Spleen (tissue), 11 donors: ENCODE results near the gene LRRC8A. TPM values are rescaled to one million over a fixed set of nuclear protein-coding genes. Genes with fewer than 3 reads are reported as not detected.

ENCODE experiments used
- DNase-seq: peaks from one replicate; pipeline ENCODE4 v3.0.0-alpha.2; 2020
- H3K27ac ChIP-seq, 8 donors: fragments of 200-600 bp; sonication (generic) in 7 of 8; 1 replicate in 4 of 8; 2 replicates in 4 of 8; pipeline versions ENCODE4 v1.5.0 to v1.8.0; 2016 to 2021; ENCODE audit warnings: inconsistent platforms in 4 of 8, mild to moderate bottlenecking in 4 of 8, moderate library complexity in 1 of 8
- H3K27me3 ChIP-seq, 7 donors: fragments of 200-600 bp; sonication (generic) in 6 of 7; replicated peaks in 1 of 7; 1 replicate in 4 of 7; 2 replicates in 3 of 7; pipeline versions ENCODE4 v1.5.0 to v1.8.0; 2016 to 2021; ENCODE audit warnings: inconsistent platforms in 3 of 7, mild to moderate bottlenecking in 1 of 7
- H3K36me3 ChIP-seq, 6 donors: fragments of 200-600 bp; sonication (generic) in 5 of 6; 1 replicate in 4 of 6; 2 replicates in 2 of 6; pipeline versions ENCODE4 v1.5.0 to v1.8.0; 2016 to 2021; ENCODE audit warnings: inconsistent platforms in 2 of 6
- H3K4me1 ChIP-seq, 6 donors: fragments of 200-600 bp; sonication (generic) in 5 of 6; 1 replicate in 3 of 6; 2 replicates in 3 of 6; pipeline versions ENCODE4 v1.5.0 to v1.8.0; 2016 to 2021; ENCODE audit warnings: inconsistent platforms in 3 of 6
- H3K4me3 ChIP-seq, 8 donors: fragments of 200-600 bp; sonication (generic) in 7 of 8; 1 replicate in 4 of 8; 2 replicates in 4 of 8; pipeline versions ENCODE4 v1.5.0 to v1.8.0; 2016 to 2021; ENCODE audit warnings: inconsistent platforms in 4 of 8, mild to moderate bottlenecking in 4 of 8, moderate library complexity in 2 of 8
- H3K9me3 ChIP-seq, 8 donors: fragments of 200-600 bp; sonication (generic) in 7 of 8; 1 replicate in 4 of 8; 2 replicates in 4 of 8; pipeline versions ENCODE4 v1.5.0 to v1.8.0; 2016 to 2021; ENCODE audit warnings: inconsistent platforms in 4 of 8
- CTCF ChIP-seq, 11 experiments: fragments of 200-600 bp in 7 of 11; fragments of 450-650 bp in 4 of 11; sonication (generic) in 4 of 11; IDR thresholded peaks in 8 of 11; conservative IDR thresholded peaks in 3 of 11; 1 replicate in 7 of 11; 2 replicates in 4 of 11; pipeline versions ENCODE4 v1.4.0 to v1.8.0; 2016 to 2021; ENCODE audit warnings: antibody characterized with exemption in 11 of 11, inconsistent platforms in 4 of 11, mild to moderate bottlenecking in 1 of 11
- POLR2A ChIP-seq, 3 donors: fragments of 450-650 bp; IDR thresholded peaks; one replicate each; pipeline ENCODE4 v1.5.1; 2017; ENCODE audit warnings: antibody characterized with exemption in 3 of 3, mild to moderate bottlenecking in 1 of 3
- POLR2AphosphoS5 ChIP-seq, 3 donors: sonication (generic); formaldehyde crosslinking; IDR thresholded peaks; one replicate each; pipeline ENCODE4 v1.5.1; 2017; ENCODE audit warnings: antibody characterized with exemption in 3 of 3
- WGBS, 5 donors: extraction: QIAGEN DNeasy Blood & Tissue Kit in 3 of 5; methylation state at CpG; one replicate each; pipeline versions ENCODE4 v1.1.5 to v1.1.7; 2013 to 2018; 5-methylcytosine and 5-hydroxymethylcytosine counted together
- intact Hi-C: fragments of 100-400 bp; cut with DNase I; formaldehyde crosslinking; loops from one replicate; pipeline ENCODE4 v1.15.0; 2023; ENCODE audit warnings: low total_unique reads
- polyA plus RNA-seq, 3 donors: library from polyadenylated mRNA; stranded (reverse); fragments of 200-250 nt; gene quantifications; one replicate each; pipeline ENCODE4 v1.2.1, GENCODE V29; 2013
- total RNA-seq, 7 donors: library from RNA; depleted of rRNA in 3 of 7; stranded (reverse); fragments of >200 nt in 3 of 7; fragmentation: NEBNext Ultra II Directional in 4 of 7; extraction: Animal tissue kit (Norgen Biotek cat#: 25700) in 4 of 7; gene quantifications; one replicate each; pipeline versions ENCODE4 v1.1.0 to v1.2.1, GENCODE V29; 2016 to 2021
- donor health status: healthy with polysubstance abuse.
- donor health status: DM: no; HTN: no; CAD: no; lungs with moderate emphysema.
- donor health status: DM: no; HTN: no; CAD: no.
- donor health status: Bipolar disorder and iron deficiency.
- donor health status: healthy.
- donor health status: DM: no; HTN: no; CAD: no.
- donor health status: DM: yes; HTN: yes; CAD: no.

The LRRC8A gene
- total and polyA plus RNA-seq, 10 donors: 3.5 to 59.0 (median 28.4) TPM

GRCh38 chr9:128891321-128892220 lies 9.6 kb downstream of the LRRC8A start:
- H3K4me3 ChIP-seq: no peak overlapping the region
- WGBS, 5 donors: 83 to 89% (median 86%) methylated on average over 15 of the region's 15 CpGs
- H3K4me1 ChIP-seq: peaks cover 18 to 96% (median 49%) of the 10 kb centered on the region in 6 donors
- no peaks in the 10 kb centered on the region for H3K9me3 ChIP-seq
- peaks cover 0 to 98% (median 33%) of the 10 kb centered on the region in 6 donors for H3K36me3 ChIP-seq
- intact Hi-C loops: no loop called here
- TF ChIP-seq POLR2A (IDR thresholded peaks at IDR 0.05) (no peak), POLR2AphosphoS5 (IDR thresholded peaks at IDR 0.05) (no peak), CTCF (IDR thresholded peaks at IDR 0.05 in 8 of 11, conservative IDR thresholded peaks at IDR 0.05 in 3 of 11) (no peak)
- DNase-seq: no peak
- no peaks in the 10 kb centered on the region for H3K27me3 ChIP-seq
- peak overlapping the region; percentile 2 to 83 (median 66) for H3K27ac ChIP-seq

- DNase-seq: peak; percentile 84
- intact Hi-C loops: no loop called here
- 61 to 79% (median 62%) methylated on average over 11 to 17 of the region's 17 CpGs for WGBS, 5 donors
- TF ChIP-seq POLR2A (IDR thresholded peaks at IDR 0.05) (no peak), POLR2AphosphoS5 (IDR thresholded peaks at IDR 0.05) (peak; percentile 70 to 88 (median 81))
- Histone ChIP-seq H3K27me3 (no peaks in the 10 kb centered on the region), H3K36me3 (peaks cover 0 to 98% (median 32%) of the 10 kb centered on the region in 6 donors), H3K4me3 (no peak overlapping the region), H3K9me3 (no peaks in the 10 kb centered on the region), H3K4me1 (peaks cover 18 to 96% (median 45%) of the 10 kb centered on the region in 6 donors), H3K27ac (peak overlapping the region; percentile 2 to 83 (median 66))
Measured at GRCh38 chr9:128892221-128892921, 10.4 kb downstream of the LRRC8A start.

GRCh38 chr9:128893354-128893753 lies 11.4 kb downstream of the LRRC8A start:
- Histone ChIP-seq H3K27ac (peak overlapping the region in 6 of 8 donors; percentile 2 to 83 (median 70)), H3K4me3 (no peak overlapping the region), H3K36me3 (peaks cover 0 to 98% (median 31%) of the 10 kb centered on the region in 6 donors), H3K27me3 (no peaks in the 10 kb centered on the region), H3K9me3 (no peaks in the 10 kb centered on the region), H3K4me1 (peaks cover 15 to 96% (median 41%) of the 10 kb centered on the region in 6 donors)
- intact Hi-C loops: no loop called here
- TF ChIP-seq CTCF (IDR thresholded peaks at IDR 0.05 in 8 of 11, conservative IDR thresholded peaks at IDR 0.05 in 3 of 11) (no peak), POLR2AphosphoS5 (IDR thresholded peaks at IDR 0.05) (no peak), POLR2A (IDR thresholded peaks at IDR 0.05) (no peak)
- no peak for DNase-seq
- 81 to 89% (median 86%) methylated on average over 7 to 8 of the region's 8 CpGs for WGBS, 5 donors

- intact Hi-C loops: no loop called here
- no peak for TF ChIP-seq POLR2A (IDR thresholded peaks at IDR 0.05)
- TF ChIP-seq CTCF (IDR thresholded peaks at IDR 0.05 in 8 of 11, conservative IDR thresholded peaks at IDR 0.05 in 3 of 11): no peak
- no peak for TF ChIP-seq POLR2AphosphoS5 (IDR thresholded peaks at IDR 0.05)
- WGBS, 5 donors: 58 to 69% (median 63%) methylated on average over 2 of the region's 2 CpGs
Measured at GRCh38 chr9:128894764-128895163, 12.8 kb downstream of the LRRC8A start.

More at GRCh38 chr9:128894764-128895163, 12.8 kb downstream of the LRRC8A start:
- Histone ChIP-seq H3K4me1 (peaks cover 22 to 97% (median 50%) of the 10 kb centered on the region in 6 donors), H3K27me3 (no peaks in the 10 kb centered on the region), H3K27ac (peak overlapping the region in 3 of 8 donors; percentile 21 to 37 (median 29)), H3K36me3 (peaks cover 0 to 96% (median 24%) of the 10 kb centered on the region in 6 donors), H3K9me3 (no peaks in the 10 kb centered on the region), H3K4me3 (no peak overlapping the region)
- no peak for DNase-seq
